ENCODE results near the gene MAST4.

The MAST4 gene

DNA sequence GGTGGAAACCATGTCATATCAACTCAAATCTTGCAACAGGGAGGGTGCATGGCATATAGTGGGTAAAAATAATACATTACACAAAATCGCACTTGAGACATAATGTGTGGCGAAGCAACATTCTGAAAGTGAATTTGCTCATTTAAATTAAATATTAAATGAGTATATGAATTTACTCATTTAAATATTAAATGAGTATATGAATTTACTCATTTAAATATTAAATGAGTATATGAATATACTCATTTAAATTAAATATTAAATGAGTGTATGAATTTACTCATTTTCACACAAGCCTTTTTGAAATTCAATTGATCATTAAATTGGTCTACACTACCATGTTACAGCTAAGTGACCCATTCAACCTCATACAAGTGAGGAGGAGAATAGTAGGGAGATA lies 10.5 kb downstream of the MAST4 start:
- no peak for DNase-seq
- in situ Hi-C loops (cut with HindIII; ENCODE audit: low pct_ligation_motif_present, low sequenced_read_pairs) = no loop called here
- H3K36me3 ChIP-seq (replicated peaks) = no peaks in the 10 kb centered on the region
- TF ChIP-seq, protein P1, sequence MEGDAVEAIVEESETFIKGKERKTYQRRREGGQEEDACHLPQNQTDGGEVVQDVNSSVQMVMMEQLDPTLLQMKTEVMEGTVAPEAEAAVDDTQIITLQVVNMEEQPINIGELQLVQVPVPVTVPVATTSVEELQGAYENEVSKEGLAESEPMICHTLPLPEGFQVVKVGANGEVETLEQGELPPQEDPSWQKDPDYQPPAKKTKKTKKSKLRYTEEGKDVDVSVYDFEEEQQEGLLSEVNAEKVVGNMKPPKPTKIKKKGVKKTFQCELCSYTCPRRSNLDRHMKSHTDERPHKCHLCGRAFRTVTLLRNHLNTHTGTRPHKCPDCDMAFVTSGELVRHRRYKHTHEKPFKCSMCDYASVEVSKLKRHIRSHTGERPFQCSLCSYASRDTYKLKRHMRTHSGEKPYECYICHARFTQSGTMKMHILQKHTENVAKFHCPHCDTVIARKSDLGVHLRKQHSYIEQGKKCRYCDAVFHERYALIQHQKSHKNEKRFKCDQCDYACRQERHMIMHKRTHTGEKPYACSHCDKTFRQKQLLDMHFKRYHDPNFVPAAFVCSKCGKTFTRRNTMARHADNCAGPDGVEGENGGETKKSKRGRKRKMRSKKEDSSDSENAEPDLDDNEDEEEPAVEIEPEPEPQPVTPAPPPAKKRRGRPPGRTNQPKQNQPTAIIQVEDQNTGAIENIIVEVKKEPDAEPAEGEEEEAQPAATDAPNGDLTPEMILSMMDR (IDR thresholded peaks at IDR 0.05; ENCODE audit: low read depth, low read length, missing control alignments) = no peak
- peaks cover 2% of the 10 kb centered on the region for H3K27me3 ChIP-seq (replicated peaks)
- H3K27ac ChIP-seq = no peak overlapping the region
- no peak overlapping the region for H3K4me3 ChIP-seq (ENCODE audit: low read depth, low read length)

DNA sequence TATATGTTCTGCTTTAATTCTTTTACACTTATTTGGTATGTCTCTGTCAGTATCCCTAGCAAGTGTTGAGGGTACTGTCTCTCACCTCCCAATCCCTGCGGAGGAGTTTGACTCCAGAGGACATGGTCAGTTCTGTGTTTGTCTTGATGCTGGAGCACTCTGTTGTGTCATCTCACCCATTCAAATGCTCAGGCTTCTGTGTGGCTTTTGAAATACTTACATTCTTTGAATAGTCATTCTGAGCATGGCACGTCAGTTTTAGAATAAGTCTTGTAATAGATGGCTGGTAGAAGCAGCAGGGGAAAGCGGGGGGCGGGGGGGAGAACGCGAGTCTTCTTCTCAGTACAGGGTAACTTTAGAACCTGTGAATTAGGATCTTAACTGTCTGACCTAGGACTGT lies 12.3 kb downstream of the MAST4 start:
- no peak for DNase-seq
- H3K27ac ChIP-seq = no peak overlapping the region
- H3K36me3 ChIP-seq (replicated peaks) = no peaks in the 10 kb centered on the region
- in situ Hi-C loops (cut with HindIII; ENCODE audit: low pct_ligation_motif_present, low sequenced_read_pairs) = no loop called here
- no peak overlapping the region for H3K4me3 ChIP-seq (ENCODE audit: low read depth, low read length)
- TF ChIP-seq, protein P1 (IDR thresholded peaks at IDR 0.05; ENCODE audit: low read depth, low read length, missing control alignments) = no peak
- peaks cover 2% of the 10 kb centered on the region for H3K27me3 ChIP-seq (replicated peaks)

DNA sequence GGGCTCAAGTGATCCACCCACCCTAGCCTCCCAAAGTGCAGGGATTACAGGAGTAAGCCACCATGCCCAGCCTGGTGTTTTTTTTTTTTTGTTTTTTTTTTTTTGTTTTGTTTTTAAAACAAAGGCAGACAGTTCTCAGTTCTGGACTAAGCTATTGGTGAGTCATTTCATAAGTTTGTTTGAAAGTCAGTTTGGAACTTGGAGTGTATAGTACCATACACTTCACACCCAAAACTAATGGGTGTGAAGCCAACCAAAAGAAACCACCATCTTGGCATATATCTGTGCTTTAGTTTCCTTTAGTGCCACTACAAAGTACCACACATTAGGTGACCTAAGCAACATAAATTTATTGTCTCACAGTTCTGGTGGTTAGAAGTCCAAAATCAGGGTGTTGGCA lies 13.4 kb downstream of the MAST4 start:
- H3K36me3 ChIP-seq (replicated peaks) = no peaks in the 10 kb centered on the region
- no peak for DNase-seq
- H3K4me3 ChIP-seq (ENCODE audit: low read depth, low read length) = no peak overlapping the region
- H3K27me3 ChIP-seq (replicated peaks) = peaks cover 2% of the 10 kb centered on the region
- in situ Hi-C loops (cut with HindIII; ENCODE audit: low pct_ligation_motif_present, low sequenced_read_pairs) = no loop called here
- no peak overlapping the region for H3K27ac ChIP-seq
- TF ChIP-seq, protein P1 (IDR thresholded peaks at IDR 0.05; ENCODE audit: low read depth, low read length, missing control alignments) = no peak

DNA sequence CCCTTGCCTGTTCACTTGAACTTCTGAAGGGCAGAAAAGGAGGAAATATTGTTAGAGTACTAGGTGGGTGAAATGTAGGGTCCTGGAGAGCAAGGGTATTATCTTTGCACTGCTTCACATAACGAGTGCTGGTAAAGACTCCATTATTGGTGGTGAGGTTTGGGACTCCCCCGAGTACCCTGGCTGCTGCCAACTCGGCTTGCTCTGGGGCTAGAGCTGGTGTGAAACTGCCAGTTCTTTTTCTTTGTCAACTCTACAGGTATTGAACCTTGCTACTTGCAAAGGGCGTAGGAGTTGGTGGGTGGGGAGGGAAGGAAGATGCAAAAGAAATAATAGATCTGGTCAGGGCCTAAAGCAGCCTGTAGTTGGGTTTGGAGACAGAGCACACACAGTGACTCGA lies 16.0 kb downstream of the MAST4 start:
- no peaks in the 10 kb centered on the region for H3K36me3 ChIP-seq (replicated peaks)
- TF ChIP-seq, protein P1 (IDR thresholded peaks at IDR 0.05; ENCODE audit: low read depth, low read length, missing control alignments) = no peak
- no peaks in the 10 kb centered on the region for H3K27me3 ChIP-seq (replicated peaks)
- in situ Hi-C loops (cut with HindIII; ENCODE audit: low pct_ligation_motif_present, low sequenced_read_pairs) = no loop called here
- no peak for DNase-seq
- no peak overlapping the region for H3K4me3 ChIP-seq (ENCODE audit: low read depth, low read length)
- no peak overlapping the region for H3K27ac ChIP-seq

DNA sequence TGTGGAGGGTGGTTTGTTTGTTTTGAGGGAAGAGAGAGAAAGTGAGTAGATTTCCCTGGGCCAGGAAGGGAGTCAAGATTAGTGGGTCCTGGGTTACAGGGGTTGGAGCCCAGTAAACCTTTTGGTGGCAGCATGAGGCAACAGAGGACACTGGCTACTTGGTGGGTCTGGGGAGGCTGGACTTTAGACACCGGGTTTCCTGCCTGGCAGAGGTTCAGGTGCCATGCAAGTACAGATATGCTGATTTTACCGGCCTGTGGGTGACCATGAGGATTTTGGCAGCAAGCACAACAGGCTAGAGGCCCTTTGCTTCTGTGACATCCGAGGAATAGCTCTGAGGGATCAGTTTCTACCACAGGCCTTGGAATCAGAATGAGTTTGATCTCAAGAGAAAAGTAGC lies 18.9 kb downstream of the MAST4 start:
- TF ChIP-seq, protein P1 (IDR thresholded peaks at IDR 0.05; ENCODE audit: low read depth, low read length, missing control alignments) = no peak
- Histone ChIP-seq H3K27me3 (replicated peaks) (no peaks in the 10 kb centered on the region), H3K27ac (no peak overlapping the region), H3K4me3 (ENCODE audit: low read depth, low read length) (no peak overlapping the region), H3K36me3 (replicated peaks) (no peaks in the 10 kb centered on the region)
- DNase-seq = no peak
- in situ Hi-C loops (cut with HindIII; ENCODE audit: low pct_ligation_motif_present, low sequenced_read_pairs) = no loop called here

DNA sequence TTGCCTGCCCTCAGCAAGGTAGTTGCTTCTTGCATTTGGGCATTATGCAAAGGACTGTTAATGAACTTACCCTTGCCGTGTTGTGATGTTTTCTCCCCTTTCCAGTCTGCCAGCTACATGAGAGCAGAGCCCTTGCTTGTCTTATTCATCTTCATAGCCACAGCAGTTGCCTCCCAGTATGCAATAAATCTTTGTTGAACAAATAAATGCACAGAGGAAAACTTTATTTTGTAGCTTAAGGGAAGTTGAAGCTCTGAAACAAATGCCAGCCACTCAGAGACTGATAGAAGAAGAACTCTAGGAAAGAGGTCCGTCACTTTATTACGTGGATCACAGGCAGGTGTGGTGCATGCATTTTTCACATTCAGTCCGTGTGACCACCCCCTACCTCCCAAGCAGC lies 19.7 kb downstream of the MAST4 start:
- no peaks in the 10 kb centered on the region for H3K27me3 ChIP-seq (replicated peaks)
- in situ Hi-C loops (cut with HindIII; ENCODE audit: low pct_ligation_motif_present, low sequenced_read_pairs) = no loop called here
- H3K36me3 ChIP-seq (replicated peaks) = no peaks in the 10 kb centered on the region
- H3K4me3 ChIP-seq (ENCODE audit: low read depth, low read length) = no peak overlapping the region
- no peak overlapping the region for H3K27ac ChIP-seq
- DNase-seq = no peak
- TF ChIP-seq, protein P1 (IDR thresholded peaks at IDR 0.05; ENCODE audit: low read depth, low read length, missing control alignments) = no peak

Data from brain microvascular endothelial cell (primary cell).